Prostate gland (tissue), 2 donors: Measurements from ENCODE around the gene LFNG. TPM values are rescaled to one million over a fixed set of nuclear protein-coding genes. Genes with fewer than 3 reads are reported as not detected.

ENCODE experiments used
- DNase-seq: peaks from one replicate; pipeline ENCODE4 v3.0.0-alpha.2; 2019; ENCODE audit warnings: low spot score
- H3K27ac ChIP-seq, 2 donors: fragments of 200-600 bp; sonication (generic); 2 replicates each; pipeline ENCODE4 v1.5.1; 2017 to 2019
- H3K27me3 ChIP-seq: fragments of 200-600 bp; sonication (generic); replicated peaks from 2 replicates; pipeline ENCODE4 v1.5.1; 2019; ENCODE audit not compliant: insufficient read depth
- H3K36me3 ChIP-seq, 2 donors: fragments of 200-600 bp; sonication (generic); 1 replicate in 1 of 2; 2 replicates in 1 of 2; pipeline versions ENCODE4 v1.5.1 to v1.8.1; 2017 to 2019
- H3K4me1 ChIP-seq: fragments of 200-600 bp; sonication (generic); replicated peaks from 2 replicates; pipeline ENCODE4 v1.5.1; 2019
- H3K4me3 ChIP-seq, 2 donors: fragments of 200-600 bp; sonication (generic); 2 replicates each; pipeline ENCODE4 v1.5.1; 2017 to 2019
- H3K9me3 ChIP-seq: fragments of 200-600 bp; sonication (generic); 2 replicates; pipeline ENCODE4 v1.5.1; 2017
- POLR2A ChIP-seq: fragments of 450-650 bp; IDR thresholded peaks from one replicate; pipeline ENCODE4 v1.6.1; 2016; ENCODE audit warnings: antibody characterized with exemption, mild to moderate bottlenecking
- POLR2AphosphoS5 ChIP-seq: sonication (generic); formaldehyde crosslinking; IDR thresholded peaks from one replicate; pipeline ENCODE4 v1.6.1; 2017; ENCODE audit warnings: antibody characterized with exemption
- WGBS: methylation state at CpG from one replicate; pipeline ENCODE4 v1.1.5; 2018; 5-methylcytosine and 5-hydroxymethylcytosine counted together
- intact Hi-C: fragments of 100-400 bp; cut with DNase I; formaldehyde crosslinking; loops from one replicate; pipeline ENCODE4 v1.14.2; 2022
- total RNA-seq, 2 donors: library from RNA; depleted of rRNA; stranded (reverse); fragments of >200 nt; gene quantifications; one replicate each; pipeline ENCODE4 v1.1.0, GENCODE V29; 2016
- TF ChIP-seq, protein P1 (sequence below), 4 experiments: fragments of 200-600 bp in 2 of 4; fragments of 450-650 bp in 2 of 4; sonication (generic) in 2 of 4; IDR thresholded peaks; 1 replicate in 3 of 4; 2 replicates in 1 of 4; pipeline ENCODE4 v1.5.1; 2016 to 2019; ENCODE audit warnings: antibody characterized with exemption in 4 of 4, mild to moderate bottlenecking in 2 of 4, moderate library complexity in 2 of 4

The LFNG gene
- total RNA-seq, 2 donors from 2014 or later: 45.6 to 51.7 TPM

DNA sequence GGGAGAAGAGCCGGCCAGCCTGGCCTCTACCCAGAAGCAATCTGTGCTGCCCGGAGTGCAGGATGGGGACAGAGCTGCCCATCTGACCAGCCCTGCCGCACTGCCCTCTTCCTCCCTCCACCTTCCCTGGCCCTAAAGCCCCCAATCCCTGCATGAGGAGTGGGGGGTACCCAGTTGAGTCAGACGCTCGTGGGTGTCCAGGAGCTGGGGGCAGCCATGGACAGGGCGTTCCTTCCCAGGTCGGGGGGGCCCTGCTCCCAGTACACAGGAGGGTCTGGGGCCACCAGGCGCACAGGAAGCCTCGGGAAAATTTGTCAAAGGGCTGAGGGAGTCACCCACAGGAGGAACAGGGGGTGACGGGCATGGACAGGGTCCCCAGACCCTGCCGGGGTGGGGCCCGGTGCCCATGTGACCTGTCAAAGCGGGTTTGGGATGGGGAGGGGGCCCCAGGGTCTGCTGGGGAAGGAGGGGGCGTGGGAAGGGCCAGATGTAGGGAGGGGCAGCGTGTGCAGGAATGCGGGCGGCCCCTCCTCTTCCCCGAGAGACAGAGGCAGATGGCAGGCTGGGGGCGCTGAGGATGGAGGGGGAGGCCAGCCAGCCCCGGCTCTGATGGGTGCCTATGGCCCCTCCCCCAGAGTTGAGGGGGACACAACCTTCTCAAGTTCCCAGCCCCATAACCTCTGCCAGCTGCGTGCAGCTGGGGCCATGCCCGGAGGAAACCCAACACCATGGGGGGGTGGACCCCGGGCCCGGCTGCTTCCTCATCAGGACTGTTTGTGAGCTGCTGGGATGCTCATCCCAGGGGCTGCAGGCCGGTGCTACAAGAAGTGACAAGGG lies 21.9 kb upstream of the LFNG start:
- no peak for DNase-seq
- WGBS: 32% methylated on average over 22 of the region's 25 CpGs
- no peaks in the 10 kb centered on the region for H3K27me3 ChIP-seq

DNA sequence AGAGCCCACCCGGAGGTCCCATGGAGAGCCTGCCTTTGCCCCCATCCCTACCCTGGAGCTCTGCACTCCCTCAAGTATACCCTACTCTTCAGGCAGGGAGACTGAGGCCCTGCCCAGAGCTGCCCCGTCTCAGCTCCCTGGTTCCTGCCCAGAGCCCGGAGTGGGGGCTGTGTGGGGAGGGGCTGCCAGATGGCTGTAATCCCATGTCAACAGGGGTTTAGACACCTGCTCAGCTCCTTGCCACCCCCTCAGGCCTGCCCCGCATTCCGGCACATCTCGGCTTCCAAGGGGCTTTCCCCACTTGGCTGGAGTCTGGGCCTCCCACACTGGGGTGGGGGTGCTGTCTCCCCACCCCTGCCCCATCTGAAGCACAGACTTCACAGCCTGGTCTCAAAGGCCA lies 20.9 kb upstream of the LFNG start:
- DNase-seq: no peak
- intact Hi-C loops: no loop called here
- peaks cover 3% of the 10 kb centered on the region for H3K4me1 ChIP-seq
- TF ChIP-seq, protein P1, sequence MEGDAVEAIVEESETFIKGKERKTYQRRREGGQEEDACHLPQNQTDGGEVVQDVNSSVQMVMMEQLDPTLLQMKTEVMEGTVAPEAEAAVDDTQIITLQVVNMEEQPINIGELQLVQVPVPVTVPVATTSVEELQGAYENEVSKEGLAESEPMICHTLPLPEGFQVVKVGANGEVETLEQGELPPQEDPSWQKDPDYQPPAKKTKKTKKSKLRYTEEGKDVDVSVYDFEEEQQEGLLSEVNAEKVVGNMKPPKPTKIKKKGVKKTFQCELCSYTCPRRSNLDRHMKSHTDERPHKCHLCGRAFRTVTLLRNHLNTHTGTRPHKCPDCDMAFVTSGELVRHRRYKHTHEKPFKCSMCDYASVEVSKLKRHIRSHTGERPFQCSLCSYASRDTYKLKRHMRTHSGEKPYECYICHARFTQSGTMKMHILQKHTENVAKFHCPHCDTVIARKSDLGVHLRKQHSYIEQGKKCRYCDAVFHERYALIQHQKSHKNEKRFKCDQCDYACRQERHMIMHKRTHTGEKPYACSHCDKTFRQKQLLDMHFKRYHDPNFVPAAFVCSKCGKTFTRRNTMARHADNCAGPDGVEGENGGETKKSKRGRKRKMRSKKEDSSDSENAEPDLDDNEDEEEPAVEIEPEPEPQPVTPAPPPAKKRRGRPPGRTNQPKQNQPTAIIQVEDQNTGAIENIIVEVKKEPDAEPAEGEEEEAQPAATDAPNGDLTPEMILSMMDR (IDR thresholded peaks at IDR 0.05): no peak
- TF ChIP-seq POLR2AphosphoS5 (no peak), POLR2A (no peak)
- no peaks in the 10 kb centered on the region for H3K27me3 ChIP-seq
- H3K9me3 ChIP-seq: no peaks in the 10 kb centered on the region
- no peak overlapping the region for H3K27ac ChIP-seq
- WGBS: 56% methylated on average over 6 of the region's 6 CpGs
- H3K36me3 ChIP-seq: no peaks in the 10 kb centered on the region
- H3K4me3 ChIP-seq: no peak overlapping the region

More for the DNA sequence above, 21.9 kb upstream of the LFNG start:
- H3K27ac ChIP-seq: no peak overlapping the region
- H3K4me3 ChIP-seq: no peak overlapping the region
- TF ChIP-seq POLR2AphosphoS5 (no peak), POLR2A (no peak)
- TF ChIP-seq, protein P1 (IDR thresholded peaks at IDR 0.05): no peak
- H3K36me3 ChIP-seq: no peaks in the 10 kb centered on the region
- no peaks in the 10 kb centered on the region for H3K9me3 ChIP-seq
- H3K4me1 ChIP-seq: peaks cover 3% of the 10 kb centered on the region
- intact Hi-C loops: no loop called here

DNA sequence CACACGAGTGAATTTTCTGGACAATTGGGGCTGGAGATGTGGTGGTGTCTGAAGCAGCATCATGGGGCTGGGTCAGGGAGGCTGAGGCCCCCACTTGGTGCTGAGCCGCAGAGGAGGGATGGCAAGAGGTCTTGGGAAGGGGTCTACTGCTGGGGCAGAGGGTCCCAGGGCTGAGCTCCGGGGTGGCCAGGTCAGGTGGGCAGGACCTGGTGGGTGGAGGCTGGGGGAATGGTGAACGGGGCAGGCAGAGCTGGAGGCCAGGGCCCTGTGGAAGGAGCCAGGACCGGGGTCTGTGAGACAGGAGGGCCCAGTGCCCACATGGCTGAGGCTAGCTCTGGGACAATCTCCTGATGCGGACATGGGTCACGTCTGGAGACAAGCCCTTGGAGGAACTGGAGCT lies 20.4 kb upstream of the LFNG start:
- Histone ChIP-seq H3K4me3 (no peak overlapping the region), H3K27me3 (no peaks in the 10 kb centered on the region), H3K9me3 (no peaks in the 10 kb centered on the region), H3K27ac (no peak overlapping the region), H3K36me3 (no peaks in the 10 kb centered on the region), H3K4me1 (peaks cover 3% of the 10 kb centered on the region)
- intact Hi-C loops: no loop called here
- no peak for TF ChIP-seq POLR2AphosphoS5
- no peak for TF ChIP-seq POLR2A
- TF ChIP-seq, protein P1 (IDR thresholded peaks at IDR 0.05): no peak
- WGBS: 83% methylated on average over 7 of the region's 7 CpGs
- DNase-seq: no peak

DNA sequence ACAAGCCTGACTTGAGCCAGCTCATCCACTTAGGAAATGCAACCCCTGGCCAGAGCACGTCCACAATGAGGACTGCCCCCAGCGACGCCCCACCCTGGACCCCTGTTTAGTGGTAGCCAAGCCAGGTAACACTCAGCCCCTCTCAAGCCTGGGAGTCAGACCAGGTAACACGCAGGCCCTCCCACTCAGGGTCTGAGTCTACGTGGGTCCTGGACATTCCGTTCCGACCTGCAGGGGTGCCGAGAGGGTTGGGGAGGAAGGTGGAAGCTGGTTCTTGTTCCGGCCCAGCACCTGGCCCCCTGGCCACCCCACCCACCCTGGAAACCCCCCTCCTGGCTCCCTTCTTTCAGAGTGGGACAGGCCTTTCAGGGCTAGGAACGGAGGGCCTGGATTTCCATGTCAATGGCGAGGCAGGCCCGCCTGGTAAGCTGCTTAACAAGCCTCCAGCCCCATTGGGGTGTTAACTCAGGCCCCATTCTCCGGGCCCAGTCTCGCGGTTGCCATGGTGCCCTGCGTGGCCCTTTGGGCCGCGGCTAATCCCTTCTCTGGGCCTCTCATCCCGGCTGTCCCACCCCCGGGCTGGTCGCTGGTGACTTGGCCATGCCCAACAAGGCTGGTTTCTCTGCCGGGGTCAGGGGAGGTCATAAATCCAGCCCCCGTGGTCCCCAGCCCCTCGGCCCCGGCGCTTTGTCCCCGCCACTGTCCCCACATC lies 19.7 kb upstream of the LFNG start:
- Histone ChIP-seq H3K36me3 (no peaks in the 10 kb centered on the region), H3K4me1 (peaks cover 3% of the 10 kb centered on the region), H3K9me3 (no peaks in the 10 kb centered on the region), H3K27ac (no peak overlapping the region), H3K4me3 (no peak overlapping the region), H3K27me3 (no peaks in the 10 kb centered on the region)
- intact Hi-C loops: no loop called here
- DNase-seq: no peak
- TF ChIP-seq POLR2AphosphoS5: no peak
- no peak for TF ChIP-seq POLR2A
- TF ChIP-seq, protein P1 (IDR thresholded peaks at IDR 0.05): no peak
- 88% methylated on average over 25 of the region's 27 CpGs for WGBS
